ENCODE results near the gene GPBP1L1.
"Not testable (repeated sequence)": the region's sequence is repeated elsewhere in the genome, so short reads cannot be mapped to it uniquely, and the experiment has no call there.

Gene GPBP1L1

GRCh38 chr1:45678489-45678888 lies 7.8 kb downstream of the GPBP1L1 start:
- DNase-seq = no peak

- no peak for DNase-seq
Measured at GRCh38 chr1:45677751-45678245, 8.5 kb downstream of the GPBP1L1 start.

- DNase-seq = not testable (repeated sequence)
Measured at GRCh38 chr1:45676553-45676952, 9.8 kb downstream of the GPBP1L1 start.

GRCh38 chr1:45674478-45674877 lies 11.9 kb downstream of the GPBP1L1 start:
- no peak for DNase-seq

- DNase-seq = no peak
Measured at GRCh38 chr1:45673956-45674355, 12.4 kb downstream of the GPBP1L1 start.

- DNase-seq = no peak
Measured at GRCh38 chr1:45669859-45670655, 16.3 kb downstream of the GPBP1L1 start.

- DNase-seq = no peak
Measured at GRCh38 chr1:45669379-45669778, 17.0 kb downstream of the GPBP1L1 start.

GRCh38 chr1:45668526-45668925 lies 17.8 kb downstream of the GPBP1L1 start:
- DNase-seq = no peak

GRCh38 chr1:45667321-45668111 lies 18.8 kb downstream of the GPBP1L1 start:
- DNase-seq = peak; percentile 20

GRCh38 chr1:45666836-45667235 lies 19.5 kb downstream of the GPBP1L1 start:
- DNase-seq = no peak

- no peak for DNase-seq
Measured at GRCh38 chr1:45660336-45660735, 26.0 kb downstream of the GPBP1L1 start.

- no peak for DNase-seq
Measured at GRCh38 chr1:45659222-45659621, 27.1 kb downstream of the GPBP1L1 start.

- DNase-seq = no peak
Measured at GRCh38 chr1:45658171-45658570, 28.2 kb downstream of the GPBP1L1 start.

GRCh38 chr1:45656573-45657226 lies 29.6 kb downstream of the GPBP1L1 start:
- no peak for DNase-seq

- DNase-seq = peak; percentile 30
Measured at GRCh38 chr1:45654540-45655280, 31.6 kb downstream of the GPBP1L1 start.

GRCh38 chr1:45647248-45648021 lies 38.9 kb downstream of the GPBP1L1 start:
- DNase-seq = no peak

- DNase-seq = no peak
Measured at GRCh38 chr1:45644661-45645060, 41.7 kb downstream of the GPBP1L1 start.

- no peak for DNase-seq
Measured at GRCh38 chr1:45643978-45644377, 42.4 kb downstream of the GPBP1L1 start.

- no peak for DNase-seq
Measured at GRCh38 chr1:45643321-45643720, 43.0 kb downstream of the GPBP1L1 start.

GRCh38 chr1:45640293-45640692 lies 46.0 kb downstream of the GPBP1L1 start:
- no peak for DNase-seq

- no peak for DNase-seq
Measured at GRCh38 chr1:45635211-45635610, 51.1 kb downstream of the GPBP1L1 start.

GRCh38 chr1:45630429-45630828 lies 55.9 kb downstream of the GPBP1L1 start:
- no peak for DNase-seq

Measured in hematopoietic multipotent progenitor cell treated with erythropoietin and hydrocortisone succinate and interleukin-3 and kit ligand, for 6 days (in vitro differentiated cells).